Fibroblast of lung (primary cell): ENCODE data around the gene ZNF672. TPM values are rescaled to one million over a fixed set of nuclear protein-coding genes. Genes with fewer than 3 reads are reported as not detected.

Source experiments
- DNase-seq, 2 donors: peaks; one replicate each; pipeline versions ENCODE4 v3.0.0 to v3.0.0-alpha.2; 2010; ENCODE audit warnings: low read depth in 2 of 2
- H2AFZ ChIP-seq: 2 replicates; pipeline ENCODE4 v1.5.1; 2012; ENCODE audit warnings: low read length, control low read depth, inconsistent platforms
- H3K27ac ChIP-seq: 2 replicates; pipeline ENCODE4 v1.5.1; 2011; ENCODE audit warnings: low read length, control low read depth; ENCODE audit not compliant: insufficient read depth
- H3K27me3 ChIP-seq: 2 replicates; pipeline ENCODE4 v1.5.1; 2011; ENCODE audit warnings: mild to moderate bottlenecking, low read length; ENCODE audit not compliant: control insufficient read depth, insufficient read depth
- H3K36me3 ChIP-seq: 2 replicates; pipeline ENCODE4 v1.5.1; 2011; ENCODE audit warnings: low read length; ENCODE audit not compliant: control insufficient read depth, insufficient read depth
- H3K4me1 ChIP-seq: 2 replicates; pipeline ENCODE4 v1.5.1; 2011; ENCODE audit warnings: low read length; ENCODE audit not compliant: control insufficient read depth, insufficient read depth; ENCODE audit errors: extremely low read depth
- H3K4me2 ChIP-seq: 2 replicates; pipeline ENCODE4 v1.5.1; 2011; ENCODE audit warnings: low read length, control low read depth; ENCODE audit not compliant: insufficient read depth; ENCODE audit errors: extremely low read depth
- H3K4me3 ChIP-seq, 4 experiments: fragments of 200-600 bp in 1 of 4; sonication (generic) in 1 of 4; replicated peaks in 1 of 4; 2 replicates each; pipeline ENCODE4 v1.5.1; 2011 to 2016; ENCODE audit warnings: low read length in 4 of 4, low read depth in 3 of 4, mild to moderate bottlenecking in 3 of 4, control low read depth in 2 of 4, inconsistent platforms in 1 of 4, mixed read lengths in 1 of 4; ENCODE audit not compliant: insufficient read depth in 1 of 4; ENCODE audit errors: control extremely low read depth in 1 of 4
- H3K79me2 ChIP-seq: 2 replicates; pipeline ENCODE4 v1.5.1; 2012; ENCODE audit warnings: mild to moderate bottlenecking, low read length, inconsistent platforms; ENCODE audit not compliant: control insufficient read depth, insufficient read depth
- H3K9ac ChIP-seq: 2 replicates; pipeline ENCODE4 v1.5.1; 2011; ENCODE audit warnings: mild to moderate bottlenecking, low read length, control low read depth; ENCODE audit not compliant: insufficient read depth
- H3K9me3 ChIP-seq: 2 replicates; pipeline ENCODE4 v1.5.1; 2012; ENCODE audit warnings: low read depth, low read length; ENCODE audit not compliant: control insufficient read depth, insufficient read depth
- H4K20me1 ChIP-seq: 2 replicates; pipeline ENCODE4 v1.5.1; 2011; ENCODE audit warnings: low read length; ENCODE audit not compliant: control insufficient read depth, insufficient read depth; ENCODE audit errors: extremely low read depth
- EZH2 ChIP-seq: IDR thresholded peaks from 2 replicates; pipeline ENCODE4 v1.5.1; 2012; ENCODE audit warnings: low read length, control low read depth, mild to moderate bottlenecking; ENCODE audit errors: missing control alignments
- polyA plus RNA-seq, 2 donors: library from polyadenylated mRNA; depleted of rRNA in 1 of 2; stranded (reverse) in 1 of 2; unstranded in 1 of 2; fragments of >200 nt; gene quantifications; 2 replicates each; pipeline ENCODE4 v1.2.1, GENCODE V29; 2011 to 2012; ENCODE audit warnings: missing spikeins in 1 of 2
- total RNA-seq: library from RNA; depleted of rRNA; stranded (reverse); fragments of >200 nt; gene quantifications from 2 replicates; pipeline ENCODE4 v1.2.1, GENCODE V29; 2014
- TF ChIP-seq, protein P1 (sequence below), 2 donors: IDR thresholded peaks in 1 of 2; conservative IDR thresholded peaks in 1 of 2; 1 replicate in 1 of 2; 2 replicates in 1 of 2; pipeline ENCODE4 v1.5.1; 2011 to 2012; ENCODE audit warnings: low read length in 2 of 2, control low read depth in 1 of 2, inconsistent platforms in 1 of 2, low read depth in 1 of 2, mild to moderate bottlenecking in 1 of 2

Gene ZNF672
- total and polyA plus RNA-seq, 2 donors (not counting 1 experiment from before 2014, with no cell fraction given) = 10.3 to 15.5 TPM

DNA sequence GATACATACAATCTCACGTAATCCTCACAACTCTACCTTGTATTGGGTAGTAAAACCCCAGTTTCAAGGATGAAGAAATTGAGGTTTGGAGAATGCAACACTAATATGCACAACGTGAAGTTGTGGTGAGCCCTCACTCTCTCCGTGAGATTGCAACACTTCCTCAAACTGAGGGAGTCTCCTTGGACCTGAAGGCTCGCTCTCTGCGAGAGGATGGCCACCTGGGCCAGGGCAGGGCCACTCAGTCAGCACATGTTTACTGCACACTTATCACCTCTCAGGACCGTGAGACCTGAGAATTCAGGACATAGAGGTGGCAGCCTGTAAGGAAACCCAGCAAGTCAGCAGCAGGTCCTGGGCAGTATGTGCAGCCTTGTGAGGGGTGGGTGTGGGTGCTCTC is 21.0 kb upstream of the ZNF672 start:
- peaks cover 21% of the 10 kb centered on the region for H3K4me1 ChIP-seq
- no peak overlapping the region for H2AFZ ChIP-seq
- peaks cover 50% of the 10 kb centered on the region for H3K79me2 ChIP-seq
- no peak overlapping the region for H3K9ac ChIP-seq
- no peak for DNase-seq
- no peaks in the 10 kb centered on the region for H4K20me1 ChIP-seq
- H3K36me3 ChIP-seq = peaks cover 31% of the 10 kb centered on the region
- H3K27me3 ChIP-seq = no peaks in the 10 kb centered on the region
- no peak overlapping the region for H3K4me2 ChIP-seq
- no peaks in the 10 kb centered on the region for H3K9me3 ChIP-seq
- no peak for TF ChIP-seq EZH2
- TF ChIP-seq, protein P1, sequence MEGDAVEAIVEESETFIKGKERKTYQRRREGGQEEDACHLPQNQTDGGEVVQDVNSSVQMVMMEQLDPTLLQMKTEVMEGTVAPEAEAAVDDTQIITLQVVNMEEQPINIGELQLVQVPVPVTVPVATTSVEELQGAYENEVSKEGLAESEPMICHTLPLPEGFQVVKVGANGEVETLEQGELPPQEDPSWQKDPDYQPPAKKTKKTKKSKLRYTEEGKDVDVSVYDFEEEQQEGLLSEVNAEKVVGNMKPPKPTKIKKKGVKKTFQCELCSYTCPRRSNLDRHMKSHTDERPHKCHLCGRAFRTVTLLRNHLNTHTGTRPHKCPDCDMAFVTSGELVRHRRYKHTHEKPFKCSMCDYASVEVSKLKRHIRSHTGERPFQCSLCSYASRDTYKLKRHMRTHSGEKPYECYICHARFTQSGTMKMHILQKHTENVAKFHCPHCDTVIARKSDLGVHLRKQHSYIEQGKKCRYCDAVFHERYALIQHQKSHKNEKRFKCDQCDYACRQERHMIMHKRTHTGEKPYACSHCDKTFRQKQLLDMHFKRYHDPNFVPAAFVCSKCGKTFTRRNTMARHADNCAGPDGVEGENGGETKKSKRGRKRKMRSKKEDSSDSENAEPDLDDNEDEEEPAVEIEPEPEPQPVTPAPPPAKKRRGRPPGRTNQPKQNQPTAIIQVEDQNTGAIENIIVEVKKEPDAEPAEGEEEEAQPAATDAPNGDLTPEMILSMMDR (conservative IDR thresholded peaks at IDR 0.05 in 1 of 2, IDR thresholded peaks at IDR 0.05 in 1 of 2; ENCODE audit: low read depth in 1 of 2, low read length in 2 of 2) = no peak
- no peak overlapping the region for H3K27ac ChIP-seq
- H3K4me3 ChIP-seq = no peak overlapping the region

DNA sequence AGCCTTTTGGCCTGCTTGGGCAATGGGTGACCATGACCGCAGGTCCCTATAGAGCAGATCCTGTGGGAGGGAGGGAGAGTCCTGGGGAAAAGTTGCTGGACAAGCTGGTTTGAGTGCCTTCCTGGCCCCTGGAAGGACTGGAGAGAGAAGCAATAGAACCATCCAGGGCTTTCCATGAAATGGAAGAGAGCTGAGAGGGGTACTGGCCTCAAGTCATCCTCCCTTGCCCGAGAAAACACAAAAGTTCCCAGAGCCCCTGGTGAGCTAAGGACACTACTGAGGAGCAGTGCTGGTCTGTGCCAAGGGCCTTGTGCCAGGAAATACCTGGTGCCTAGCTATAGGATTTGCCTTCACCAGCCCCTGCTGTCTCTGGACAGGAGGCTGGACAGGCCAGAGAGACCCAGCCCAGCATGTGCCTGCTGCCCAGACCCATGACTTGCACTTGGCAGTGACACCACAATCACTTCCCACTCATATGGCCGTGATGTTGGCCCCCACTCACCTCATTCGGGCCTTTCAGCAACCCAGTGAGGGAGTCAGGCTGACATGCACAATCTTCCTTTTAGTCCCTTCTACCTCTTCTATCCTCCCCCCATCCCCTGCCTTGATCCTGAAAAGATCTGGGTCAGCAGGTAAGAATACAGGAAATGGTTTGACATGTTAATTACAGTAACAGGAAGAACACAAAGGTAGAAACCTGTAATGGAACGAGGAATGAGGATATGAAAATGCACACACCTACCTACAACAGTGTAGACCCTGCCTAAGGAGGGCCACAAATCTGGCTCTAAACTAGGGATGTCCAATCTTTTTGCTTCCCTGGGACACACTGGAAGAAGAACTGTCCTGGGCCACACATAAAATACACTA is 19.3 kb upstream of the ZNF672 start:
- Histone ChIP-seq H3K79me2 (peaks cover 61% of the 10 kb centered on the region), H3K36me3 (peaks cover 20% of the 10 kb centered on the region), H4K20me1 (peaks cover 2% of the 10 kb centered on the region), H3K27me3 (no peaks in the 10 kb centered on the region), H3K9ac (no peak overlapping the region), H3K4me1 (peaks cover 29% of the 10 kb centered on the region), H3K4me2 (no peak overlapping the region), H3K9me3 (no peaks in the 10 kb centered on the region), H2AFZ (no peak overlapping the region), H3K27ac (no peak overlapping the region), H3K4me3 (no peak overlapping the region)
- no peak for TF ChIP-seq EZH2
- TF ChIP-seq, protein P1 (conservative IDR thresholded peaks at IDR 0.05 in 1 of 2, IDR thresholded peaks at IDR 0.05 in 1 of 2; ENCODE audit: low read depth in 1 of 2, low read length in 2 of 2) = no peak
- no peak for DNase-seq

DNA sequence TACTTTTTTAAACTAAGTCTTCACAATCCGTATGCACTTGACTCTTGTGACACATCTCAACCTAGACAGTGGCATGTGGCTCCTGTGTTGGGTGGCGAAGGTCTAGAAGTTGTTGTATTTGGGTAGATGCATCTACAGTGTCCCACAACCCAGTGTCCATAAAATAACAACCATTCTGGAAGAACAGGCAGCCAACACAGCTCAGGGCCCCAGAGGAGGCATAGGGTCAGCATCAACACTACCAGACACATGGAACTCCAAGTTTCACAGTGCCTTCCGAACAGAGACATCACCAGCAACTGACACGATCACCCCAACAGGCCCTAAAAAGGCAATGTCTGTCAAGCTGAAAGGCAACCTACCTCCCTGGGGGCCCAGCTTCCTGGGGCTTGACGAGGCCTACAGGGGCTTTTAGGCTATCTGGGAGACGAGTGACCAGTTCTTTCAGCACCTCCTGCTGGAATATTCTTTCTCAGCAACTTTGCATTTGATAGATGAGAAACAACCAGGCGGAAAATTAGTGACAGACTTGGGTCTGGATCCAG is 17.9 kb upstream of the ZNF672 start:
- Histone ChIP-seq H3K9ac (no peak overlapping the region), H3K4me1 (peaks cover 41% of the 10 kb centered on the region), H3K79me2 (peaks cover 74% of the 10 kb centered on the region), H3K4me2 (no peak overlapping the region), H3K36me3 (peaks cover 16% of the 10 kb centered on the region), H3K4me3 (no peak overlapping the region), H3K9me3 (no peaks in the 10 kb centered on the region), H4K20me1 (peaks cover 2% of the 10 kb centered on the region), H3K27ac (peak overlapping the region; percentile 71), H3K27me3 (no peaks in the 10 kb centered on the region), H2AFZ (no peak overlapping the region)
- no peak for TF ChIP-seq EZH2
- TF ChIP-seq, protein P1 (conservative IDR thresholded peaks at IDR 0.05 in 1 of 2, IDR thresholded peaks at IDR 0.05 in 1 of 2; ENCODE audit: low read depth in 1 of 2, low read length in 2 of 2) = no peak
- DNase-seq = no peak
